ENCODE results near the gene E4F1.

Gene E4F1

DNA sequence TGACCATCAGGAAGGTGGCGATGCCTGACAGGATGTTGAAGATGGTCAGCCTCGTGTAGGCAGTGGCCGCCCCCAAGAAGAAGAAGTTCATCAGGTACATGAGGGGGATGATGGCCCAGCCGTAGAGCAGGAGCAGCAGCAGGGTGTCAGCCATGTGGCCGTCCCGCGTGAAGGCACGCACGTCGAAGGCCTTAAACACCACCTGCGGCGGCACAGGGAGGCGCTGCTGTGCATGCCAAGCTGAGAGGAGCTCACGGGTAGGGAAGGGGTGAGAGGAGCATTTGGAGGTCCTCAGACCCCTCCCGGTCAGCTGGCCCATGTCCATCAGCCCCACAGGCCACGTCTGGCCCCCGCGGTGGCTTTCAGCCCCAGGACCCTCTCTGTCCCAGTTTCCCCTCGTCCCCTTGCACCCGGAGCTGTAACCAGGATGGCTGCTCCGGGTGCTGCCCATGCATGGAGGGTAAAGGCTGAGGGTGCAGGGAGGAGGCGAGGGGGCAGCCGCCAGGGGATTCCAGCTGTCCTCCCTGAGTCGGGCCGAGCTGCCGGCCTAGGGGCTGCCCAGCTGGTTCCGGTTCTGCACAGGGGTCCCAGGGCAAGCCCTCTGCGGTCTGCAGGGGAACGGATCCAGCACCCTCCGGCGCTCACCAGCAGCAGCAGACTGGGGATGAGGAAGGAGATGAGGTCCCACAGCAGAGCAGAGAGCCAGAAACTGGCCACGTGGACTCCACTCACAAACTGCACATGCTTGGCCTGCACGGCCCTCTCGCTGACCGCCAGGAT, 61.6 kb downstream of the E4F1 start:
- H3K36me3 ChIP-seq (ENCODE audit: control insufficient read depth, low read length), result no peaks in the 10 kb centered on the region
- no peaks in the 10 kb centered on the region for H4K20me1 ChIP-seq (ENCODE audit: control insufficient read depth, insufficient read depth, low read depth, low read length)
- H3K79me2 ChIP-seq (ENCODE audit: control insufficient read depth, low read length), result no peaks in the 10 kb centered on the region
- H3K9me2 ChIP-seq (replicated peaks; ENCODE audit: control insufficient read depth, low read length), result no peaks in the 10 kb centered on the region
- no peak overlapping the region for H3K4me3 ChIP-seq (ENCODE audit: low read length)
- no peaks in the 10 kb centered on the region for H3K4me1 ChIP-seq (ENCODE audit: control insufficient read depth, low read length)
- no peaks in the 10 kb centered on the region for H3K27me3 ChIP-seq (ENCODE audit: control insufficient read depth, low read length)
- H3K27ac ChIP-seq (ENCODE audit: low read depth, low read length), result no peak overlapping the region
- no peaks in the 10 kb centered on the region for H3K9me3 ChIP-seq (ENCODE audit: control insufficient read depth, insufficient read depth, low read length)
- TF ChIP-seq, protein P1, sequence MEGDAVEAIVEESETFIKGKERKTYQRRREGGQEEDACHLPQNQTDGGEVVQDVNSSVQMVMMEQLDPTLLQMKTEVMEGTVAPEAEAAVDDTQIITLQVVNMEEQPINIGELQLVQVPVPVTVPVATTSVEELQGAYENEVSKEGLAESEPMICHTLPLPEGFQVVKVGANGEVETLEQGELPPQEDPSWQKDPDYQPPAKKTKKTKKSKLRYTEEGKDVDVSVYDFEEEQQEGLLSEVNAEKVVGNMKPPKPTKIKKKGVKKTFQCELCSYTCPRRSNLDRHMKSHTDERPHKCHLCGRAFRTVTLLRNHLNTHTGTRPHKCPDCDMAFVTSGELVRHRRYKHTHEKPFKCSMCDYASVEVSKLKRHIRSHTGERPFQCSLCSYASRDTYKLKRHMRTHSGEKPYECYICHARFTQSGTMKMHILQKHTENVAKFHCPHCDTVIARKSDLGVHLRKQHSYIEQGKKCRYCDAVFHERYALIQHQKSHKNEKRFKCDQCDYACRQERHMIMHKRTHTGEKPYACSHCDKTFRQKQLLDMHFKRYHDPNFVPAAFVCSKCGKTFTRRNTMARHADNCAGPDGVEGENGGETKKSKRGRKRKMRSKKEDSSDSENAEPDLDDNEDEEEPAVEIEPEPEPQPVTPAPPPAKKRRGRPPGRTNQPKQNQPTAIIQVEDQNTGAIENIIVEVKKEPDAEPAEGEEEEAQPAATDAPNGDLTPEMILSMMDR (IDR thresholded peaks at IDR 0.05; ENCODE audit: low read depth, low read length, poor library complexity, severe bottlenecking), result no peak
- TF ChIP-seq EZH2phosphoT487 (IDR thresholded peaks at IDR 0.05; ENCODE audit: borderline replicate concordance, low read length), result no peak
- H3K4me2 ChIP-seq (ENCODE audit: low read length), result no peak overlapping the region
- no peaks in the 10 kb centered on the region for H3F3A ChIP-seq (ENCODE audit: control insufficient read depth, insufficient read depth)
